HG02884 (cell line): ENCODE results near the gene DACT3.

Experiments used
- ATAC-seq: cut with Tn5 transposase; IDR thresholded peaks from one replicate; pipeline ENCODE4 v1.9.1; 2021; ENCODE audit warnings: mild to moderate bottlenecking, moderate library complexity; ENCODE audit not compliant: unreplicated experiment

Gene DACT3

GRCh38 chr19:46661020-46661731 is at the start of gene DACT3:
Gene DACT3 (minus strand): TSS chr19:46661182. CDS start chr19:46661064, 118 bp downstream.
- ATAC-seq = peak; percentile 87

GRCh38 chr19:46710687-46711086 is 49.7 kb upstream of the DACT3 start:
- no peak for ATAC-seq

GRCh38 chr19:46704379-46705076 is 43.5 kb upstream of the DACT3 start:
- no peak for ATAC-seq

GRCh38 chr19:46700704-46701103 is 39.7 kb upstream of the DACT3 start:
- no peak for ATAC-seq

GRCh38 chr19:46698395-46699321 is 37.7 kb upstream of the DACT3 start:
- no peak for ATAC-seq

- no peak for ATAC-seq
Observed at GRCh38 chr19:46697204-46697960, 36.4 kb upstream of the DACT3 start.

- no peak for ATAC-seq
Observed at GRCh38 chr19:46696866-46697203, 35.9 kb upstream of the DACT3 start.

- ATAC-seq = no peak
Observed at GRCh38 chr19:46696052-46696451, 35.1 kb upstream of the DACT3 start.

GRCh38 chr19:46693760-46694159 is 32.8 kb upstream of the DACT3 start:
- no peak for ATAC-seq

- no peak for ATAC-seq
Observed at GRCh38 chr19:46692918-46693722, 32.1 kb upstream of the DACT3 start.

- ATAC-seq = no peak
Observed at GRCh38 chr19:46691948-46692347, 31.0 kb upstream of the DACT3 start.

- ATAC-seq = no peak
Observed at GRCh38 chr19:46691104-46691503, 30.1 kb upstream of the DACT3 start.

GRCh38 chr19:46689358-46689757 is 28.4 kb upstream of the DACT3 start:
- ATAC-seq = no peak

GRCh38 chr19:46687438-46688145 is 26.6 kb upstream of the DACT3 start:
- no peak for ATAC-seq

- ATAC-seq = no peak
Observed at GRCh38 chr19:46685189-46685588, 24.2 kb upstream of the DACT3 start.

GRCh38 chr19:46678110-46678732 is 17.2 kb upstream of the DACT3 start:
- ATAC-seq = no peak

- ATAC-seq = no peak
Observed at GRCh38 chr19:46674416-46675178, 13.6 kb upstream of the DACT3 start.

- ATAC-seq = no peak
Observed at GRCh38 chr19:46670813-46671212, 9.8 kb upstream of the DACT3 start.
